MM.1S (cell line): ENCODE data around the gene BACE2.
A peak's percentile ranks its signal among the peaks of the same experiment; 100 is the strongest.

Experiments used
- DNase-seq: peaks from one replicate; pipeline ENCODE4 v3.0.0-alpha.2; 2015
- H2AFZ ChIP-seq: fragments of 300-600 bp; sonication (generic); 2 replicates; pipeline ENCODE4 v1.6.0; 2016; ENCODE audit warnings: antibody characterized with exemption, low read length
- H3F3A ChIP-seq: fragments of 300-600 bp; sonication (generic); 2 replicates; pipeline ENCODE4 v1.6.1; 2016; ENCODE audit warnings: mild to moderate bottlenecking, antibody characterized with exemption, low read length, moderate library complexity, mixed read lengths; ENCODE audit not compliant: insufficient read depth
- H3K27ac ChIP-seq: fragments of 300-600 bp; sonication (generic); 2 replicates; pipeline ENCODE4 v1.5.1; 2016; ENCODE audit warnings: mild to moderate bottlenecking, low read length
- H3K27me3 ChIP-seq: fragments of 300-600 bp; sonication (generic); replicated peaks from 2 replicates; pipeline ENCODE4 v1.6.0; 2016; ENCODE audit warnings: low read length; ENCODE audit not compliant: insufficient read depth
- H3K36me3 ChIP-seq: fragments of 300-600 bp; sonication (generic); replicated peaks from 2 replicates; pipeline ENCODE4 v1.6.1; 2016; ENCODE audit warnings: mild to moderate bottlenecking, low read length, mixed read lengths; ENCODE audit not compliant: insufficient read depth
- H3K4me1 ChIP-seq: fragments of 300-600 bp; sonication (generic); 2 replicates; pipeline ENCODE4 v1.6.1; 2016; ENCODE audit warnings: low read length, mixed read lengths
- H3K4me2 ChIP-seq: fragments of 300-600 bp; sonication (generic); 2 replicates; pipeline ENCODE4 v1.6.0; 2016; ENCODE audit warnings: low read depth, low read length
- H3K4me3 ChIP-seq: fragments of 300-600 bp; sonication (generic); 2 replicates; pipeline ENCODE4 v1.5.1; 2016; ENCODE audit warnings: low read length, mixed read lengths
- H3K79me2 ChIP-seq: fragments of 300-600 bp; sonication (generic); 2 replicates; pipeline ENCODE4 v1.6.1; 2016; ENCODE audit warnings: mixed run types, low read length, mixed read lengths
- H3K9ac ChIP-seq: fragments of 300-600 bp; sonication (generic); 2 replicates; pipeline ENCODE4 v1.6.1; 2016; ENCODE audit warnings: low read length, mixed read lengths
- H3K9me2 ChIP-seq: fragments of 300-600 bp; sonication (generic); replicated peaks from 2 replicates; pipeline ENCODE4 v1.6.1; 2016; ENCODE audit warnings: mild to moderate bottlenecking, low read length, mixed read lengths; ENCODE audit not compliant: insufficient read depth
- H3K9me3 ChIP-seq: fragments of 300-600 bp; sonication (generic); replicated peaks from 2 replicates; pipeline ENCODE4 v1.6.1; 2016; ENCODE audit warnings: mild to moderate bottlenecking, low read length, mixed read lengths; ENCODE audit not compliant: insufficient read depth
- H4K20me1 ChIP-seq: fragments of 300-600 bp; sonication (generic); 2 replicates; pipeline ENCODE4 v1.6.1; 2016; ENCODE audit warnings: mild to moderate bottlenecking, low read length, moderate library complexity, mixed read lengths; ENCODE audit not compliant: insufficient read depth
- CTCF ChIP-seq: fragments of 300-600 bp; sonication (generic); IDR thresholded peaks from 2 replicates; pipeline ENCODE4 v1.5.1; 2016; ENCODE audit warnings: antibody characterized with exemption, low read length, mixed read lengths
- EZH2 ChIP-seq: fragments of 300-600 bp; sonication (generic); optimal IDR thresholded peaks from 2 replicates; pipeline ENCODE3; 2017; ENCODE audit warnings: low read depth, mild to moderate bottlenecking, antibody characterized with exemption, low read length, mixed read lengths
- EZH2phosphoT487 ChIP-seq: fragments of 300-600 bp; sonication (generic); IDR thresholded peaks from 2 replicates; pipeline ENCODE4 v1.6.1; 2018; ENCODE audit warnings: antibody characterized with exemption, low read length

BACE2 gene

GRCh38 chr21:41168391-41169257 is 664 bp downstream of the BACE2 start:
- peak overlapping the region; percentile 87 for H3K4me2 ChIP-seq
- peak overlapping the region; percentile 69 for H2AFZ ChIP-seq

GRCh38 chr21:41169258-41169576 is 1.3 kb downstream of the BACE2 start:
- Histone ChIP-seq H4K20me1 (no peaks in the 10 kb centered on the region), H3K27ac (no peak overlapping the region), H2AFZ (no peak overlapping the region), H3K79me2 (no peaks in the 10 kb centered on the region), H3K27me3 (peaks cover 20% of the 10 kb centered on the region), H3K4me1 (no peaks in the 10 kb centered on the region), H3K36me3 (no peaks in the 10 kb centered on the region), H3F3A (no peaks in the 10 kb centered on the region), H3K9me2 (no peaks in the 10 kb centered on the region), H3K4me2 (no peak overlapping the region; the same call in 1 of the 2 replicates), H3K9me3 (no peaks in the 10 kb centered on the region), H3K4me3 (no peak overlapping the region), H3K9ac (no peak overlapping the region)
- TF ChIP-seq EZH2phosphoT487 (no peak), CTCF (no peak), EZH2 (no peak)
- no peak for DNase-seq

More at GRCh38 chr21:41168391-41169257, 664 bp downstream of the BACE2 start:
- no peak overlapping the region for H3K27ac ChIP-seq
- no peaks in the 10 kb centered on the region for H3K36me3 ChIP-seq
- no peaks in the 10 kb centered on the region for H3K9me3 ChIP-seq
- peak overlapping the region; percentile 47; the same call in 1 of the 2 replicates for H3K4me3 ChIP-seq
- no peak for TF ChIP-seq EZH2phosphoT487
- no peaks in the 10 kb centered on the region for H4K20me1 ChIP-seq
- no peaks in the 10 kb centered on the region for H3K79me2 ChIP-seq
- no peaks in the 10 kb centered on the region for H3K9me2 ChIP-seq
- no peaks in the 10 kb centered on the region for H3F3A ChIP-seq
- peaks cover 20% of the 10 kb centered on the region for H3K27me3 ChIP-seq
- no peak overlapping the region for H3K9ac ChIP-seq
- no peaks in the 10 kb centered on the region for H3K4me1 ChIP-seq
- peak; percentile 27 for DNase-seq

GRCh38 chr21:41169701-41170100 is 1.7 kb downstream of the BACE2 start:
- Histone ChIP-seq H3K4me3 (no peak overlapping the region), H3K4me2 (no peak overlapping the region), H3K4me1 (no peaks in the 10 kb centered on the region), H3K9ac (no peak overlapping the region), H3K36me3 (no peaks in the 10 kb centered on the region), H2AFZ (no peak overlapping the region), H3K9me3 (no peaks in the 10 kb centered on the region), H3F3A (no peaks in the 10 kb centered on the region), H4K20me1 (no peaks in the 10 kb centered on the region), H3K9me2 (no peaks in the 10 kb centered on the region), H3K79me2 (no peaks in the 10 kb centered on the region), H3K27ac (no peak overlapping the region), H3K27me3 (peaks cover 20% of the 10 kb centered on the region)
- TF ChIP-seq EZH2: no peak
- TF ChIP-seq EZH2phosphoT487: no peak
- TF ChIP-seq CTCF: no peak
- DNase-seq: no peak

GRCh38 chr21:41170442-41170841 is 2.5 kb downstream of the BACE2 start:
- Histone ChIP-seq H3K4me2 (no peak overlapping the region), H3K9ac (no peak overlapping the region)
- peak; percentile 42 for DNase-seq

More at GRCh38 chr21:41170442-41170841, 2.5 kb downstream of the BACE2 start:
- no peaks in the 10 kb centered on the region for H3K36me3 ChIP-seq
- no peaks in the 10 kb centered on the region for H3K4me1 ChIP-seq
- peaks cover 20% of the 10 kb centered on the region for H3K27me3 ChIP-seq
- no peaks in the 10 kb centered on the region for H3K9me3 ChIP-seq
- peak; percentile 84 for TF ChIP-seq CTCF
- no peak for TF ChIP-seq EZH2
- no peaks in the 10 kb centered on the region for H4K20me1 ChIP-seq
- H3K79me2 ChIP-seq: no peaks in the 10 kb centered on the region
- no peak overlapping the region for H3K4me3 ChIP-seq
- H2AFZ ChIP-seq: no peak overlapping the region
- H3F3A ChIP-seq: no peaks in the 10 kb centered on the region
- no peak overlapping the region for H3K27ac ChIP-seq
- no peaks in the 10 kb centered on the region for H3K9me2 ChIP-seq
